Measurements from ENCODE around the gene YPEL5. TPM values are rescaled to one million over a fixed set of nuclear protein-coding genes. Genes with fewer than 3 reads are reported as not detected.
"Not testable (repeated sequence)": the region's sequence is repeated elsewhere in the genome, so short reads cannot be mapped to it uniquely, and the experiment has no call there.

The YPEL5 gene
- 10 to 100 TPM; 53.4 to 94.2 (median 71.4) TPM for total RNA-seq

GRCh38 chr2:30146337-30147195 lies at the start of gene YPEL5:
TSS of gene YPEL5 (plus strand) at chr2:30147007. CDS start at chr2:30156652, 9,645 bp downstream.
- H3K4me3 ChIP-seq: peak within 1 kb of the TSS; percentile 74 to 98 (median 88)
- TF ChIP-seq CTCF (IDR thresholded peaks at IDR 0.05) (no peak), POLR2A (IDR thresholded peaks at IDR 0.05) (peak; percentile 96 to 97), EP300 (IDR thresholded peaks at IDR 0.05) (peak; percentile 77 to 92)
- no peaks in the 10 kb centered on the region for H3K36me3 ChIP-seq
- H3K9me3 ChIP-seq: no peaks in the 10 kb centered on the region
- H3K27me3 ChIP-seq: no peaks in the 10 kb centered on the region
- peaks cover 0 to 45% (median 33%) of the 10 kb centered on the region in 4 donors for H3K4me1 ChIP-seq
- DNase-seq (ENCODE audit: low spot score in 2 of 2): peak; percentile 97 to 98
- H3K27ac ChIP-seq: peak within 1 kb of the TSS; percentile 94 to 100 (median 99)
- whole genome bisulfite sequencing, 2 donors: 0 to 2% methylated on average over 46 to 56 of the region's 63 CpGs

GRCh38 chr2:30098266-30099005 lies 48.4 kb upstream of the YPEL5 start:
- TF ChIP-seq EP300 (IDR thresholded peaks at IDR 0.05): no peak
- Histone ChIP-seq H3K36me3 (no peaks in the 10 kb centered on the region), H3K4me1 (no peaks in the 10 kb centered on the region), H3K27ac (no peak overlapping the region), H3K9me3 (no peaks in the 10 kb centered on the region), H3K4me3 (no peak overlapping the region), H3K27me3 (peaks cover 0 to 8% of the 10 kb centered on the region in 2 donors)
- WGBS, 2 donors: 71 to 77% methylated on average over 10 of the region's 10 CpGs
- no peak for DNase-seq (ENCODE audit: low spot score in 2 of 2)

GRCh38 chr2:30099366-30099765 lies 47.4 kb upstream of the YPEL5 start:
- H3K27me3 ChIP-seq; H3K4me3 ChIP-seq; H3K27ac ChIP-seq; DNase-seq (ENCODE audit: low spot score in 2 of 2); H3K36me3 ChIP-seq; H3K9me3 ChIP-seq; H3K4me1 ChIP-seq: not testable (repeated sequence)
- WGBS, 2 donors: 74 to 90% methylated on average over 1 of the region's 1 CpG

GRCh38 chr2:30100691-30101090 lies 46.1 kb upstream of the YPEL5 start:
- not testable (repeated sequence) for H3K4me3 ChIP-seq; H3K36me3 ChIP-seq; DNase-seq (ENCODE audit: low spot score in 2 of 2); H3K27ac ChIP-seq; H3K27me3 ChIP-seq; H3K9me3 ChIP-seq; H3K4me1 ChIP-seq
- 76 to 80% methylated on average over 3 of the region's 3 CpGs for WGBS, 2 donors

- Histone ChIP-seq H3K27ac (no peak overlapping the region), H3K27me3 (no peaks in the 10 kb centered on the region), H3K9me3 (no peaks in the 10 kb centered on the region), H3K36me3 (no peaks in the 10 kb centered on the region), H3K4me3 (no peak overlapping the region), H3K4me1 (no peaks in the 10 kb centered on the region)
- 60 to 80% methylated on average over 2 of the region's 2 CpGs for WGBS, 2 donors
- TF ChIP-seq POLR2A (IDR thresholded peaks at IDR 0.05) (no peak), EP300 (IDR thresholded peaks at IDR 0.05) (no peak), CTCF (IDR thresholded peaks at IDR 0.05) (no peak)
- no peak for DNase-seq (ENCODE audit: low spot score in 2 of 2)
These were observed 42.5 kb upstream of the YPEL5 start for GRCh38 chr2:30104307-30104706.

GRCh38 chr2:30105556-30105955 lies 41.3 kb upstream of the YPEL5 start:
- no peak for DNase-seq (ENCODE audit: low spot score in 2 of 2)
- no peaks in the 10 kb centered on the region for H3K36me3 ChIP-seq
- WGBS, 2 donors: 78 to 84% methylated on average over 2 of the region's 2 CpGs
- no peak overlapping the region for H3K27ac ChIP-seq
- no peaks in the 10 kb centered on the region for H3K9me3 ChIP-seq
- H3K4me1 ChIP-seq: no peaks in the 10 kb centered on the region
- no peaks in the 10 kb centered on the region for H3K27me3 ChIP-seq
- no peak for TF ChIP-seq EP300 (IDR thresholded peaks at IDR 0.05)
- TF ChIP-seq POLR2A (IDR thresholded peaks at IDR 0.05): no peak
- TF ChIP-seq CTCF (IDR thresholded peaks at IDR 0.05): no peak
- no peak overlapping the region for H3K4me3 ChIP-seq
